ENCODE measurements around the gene TBC1D22A. TPM values are rescaled to one million over a fixed set of nuclear protein-coding genes. Genes with fewer than 3 reads are reported as not detected.

Gene TBC1D22A
- total RNA-seq, 2 experiments from 2014 or later = 22.3 to 43.9 TPM

DNA sequence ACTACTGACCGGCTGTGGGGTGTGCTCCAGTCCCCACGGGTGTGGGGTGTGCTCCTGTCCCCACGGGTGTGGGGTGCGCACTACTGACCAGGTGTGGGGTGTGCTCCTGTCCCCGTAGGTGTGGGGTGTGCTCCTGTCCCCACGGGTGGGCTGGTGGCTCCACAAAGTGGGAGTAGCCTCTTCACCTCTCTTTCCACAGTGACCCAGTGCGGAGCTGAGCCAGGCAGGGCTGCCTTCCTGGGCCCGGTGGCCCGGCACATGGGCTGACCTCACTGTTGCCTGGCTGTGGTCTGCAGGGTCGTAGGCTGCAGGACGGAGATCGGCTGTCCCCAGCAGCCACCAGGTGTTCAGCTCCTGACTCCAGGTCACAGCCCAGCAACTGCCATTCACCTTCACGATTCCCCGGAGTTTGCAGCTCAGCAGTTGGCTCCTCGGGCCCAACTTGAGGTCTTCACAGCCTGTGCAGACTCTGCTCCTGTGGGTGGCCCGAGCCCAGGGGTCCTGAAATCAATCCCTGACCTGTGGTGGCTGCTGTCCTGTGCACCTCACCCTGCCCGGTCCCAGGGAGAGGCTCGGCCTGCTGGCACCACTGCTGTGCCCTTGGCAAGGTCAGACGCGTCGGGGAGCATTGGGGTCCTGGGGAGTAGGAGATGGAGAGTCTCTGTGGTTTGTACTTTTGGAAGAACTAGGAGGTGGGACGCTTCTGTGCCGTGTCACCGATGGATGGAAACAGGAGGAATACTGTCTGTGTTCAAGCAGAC, 414.3 kb downstream of the TBC1D22A start:
- BruUV-seq (replicated peaks) = no TSS peak
- H3K4me3 ChIP-seq (ENCODE audit: low read depth, low read length, poor library complexity, severe bottlenecking) = no peak overlapping the region
- intact Hi-C loops (cut with micrococcal nuclease; ENCODE audit: unreplicated experiment) = no loop called here
- H3K9me3 ChIP-seq (ENCODE audit: low read length) = no peaks in the 10 kb centered on the region
- H3K79me2 ChIP-seq (ENCODE audit: insufficient read depth, low read depth, low read length) = no peaks in the 10 kb centered on the region
- H3K27ac ChIP-seq (ENCODE audit: low read depth, low read length, poor library complexity, severe bottlenecking) = no peak overlapping the region
- TF ChIP-seq, protein P1, sequence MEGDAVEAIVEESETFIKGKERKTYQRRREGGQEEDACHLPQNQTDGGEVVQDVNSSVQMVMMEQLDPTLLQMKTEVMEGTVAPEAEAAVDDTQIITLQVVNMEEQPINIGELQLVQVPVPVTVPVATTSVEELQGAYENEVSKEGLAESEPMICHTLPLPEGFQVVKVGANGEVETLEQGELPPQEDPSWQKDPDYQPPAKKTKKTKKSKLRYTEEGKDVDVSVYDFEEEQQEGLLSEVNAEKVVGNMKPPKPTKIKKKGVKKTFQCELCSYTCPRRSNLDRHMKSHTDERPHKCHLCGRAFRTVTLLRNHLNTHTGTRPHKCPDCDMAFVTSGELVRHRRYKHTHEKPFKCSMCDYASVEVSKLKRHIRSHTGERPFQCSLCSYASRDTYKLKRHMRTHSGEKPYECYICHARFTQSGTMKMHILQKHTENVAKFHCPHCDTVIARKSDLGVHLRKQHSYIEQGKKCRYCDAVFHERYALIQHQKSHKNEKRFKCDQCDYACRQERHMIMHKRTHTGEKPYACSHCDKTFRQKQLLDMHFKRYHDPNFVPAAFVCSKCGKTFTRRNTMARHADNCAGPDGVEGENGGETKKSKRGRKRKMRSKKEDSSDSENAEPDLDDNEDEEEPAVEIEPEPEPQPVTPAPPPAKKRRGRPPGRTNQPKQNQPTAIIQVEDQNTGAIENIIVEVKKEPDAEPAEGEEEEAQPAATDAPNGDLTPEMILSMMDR (conservative IDR thresholded peaks at IDR 0.05; ENCODE audit: low read length) = no peak
- TF ChIP-seq EZH2phosphoT487 (IDR thresholded peaks at IDR 0.05; ENCODE audit: borderline replicate concordance, low read depth, low read length) = no peak
- ChIA-PET POLR2A (no interaction called here), CTCF (ENCODE audit: unreplicated experiment) (no interaction called here)
- DNase-seq (ENCODE audit: low spot score) = no peak
- H3K4me1 ChIP-seq (ENCODE audit: insufficient read depth, low read length, poor library complexity, severe bottlenecking) = no peaks in the 10 kb centered on the region
- no peaks in the 10 kb centered on the region for H3K9me2 ChIP-seq (ENCODE audit: insufficient read depth, low read length)
- H2AFZ ChIP-seq (ENCODE audit: low read length) = no peak overlapping the region
- H3K4me2 ChIP-seq (ENCODE audit: low read length) = no peak overlapping the region
- H3K36me3 ChIP-seq (ENCODE audit: insufficient read depth, low read length) = no peaks in the 10 kb centered on the region
- H4K20me1 ChIP-seq (ENCODE audit: insufficient read depth, low read length) = no peaks in the 10 kb centered on the region

DNA sequence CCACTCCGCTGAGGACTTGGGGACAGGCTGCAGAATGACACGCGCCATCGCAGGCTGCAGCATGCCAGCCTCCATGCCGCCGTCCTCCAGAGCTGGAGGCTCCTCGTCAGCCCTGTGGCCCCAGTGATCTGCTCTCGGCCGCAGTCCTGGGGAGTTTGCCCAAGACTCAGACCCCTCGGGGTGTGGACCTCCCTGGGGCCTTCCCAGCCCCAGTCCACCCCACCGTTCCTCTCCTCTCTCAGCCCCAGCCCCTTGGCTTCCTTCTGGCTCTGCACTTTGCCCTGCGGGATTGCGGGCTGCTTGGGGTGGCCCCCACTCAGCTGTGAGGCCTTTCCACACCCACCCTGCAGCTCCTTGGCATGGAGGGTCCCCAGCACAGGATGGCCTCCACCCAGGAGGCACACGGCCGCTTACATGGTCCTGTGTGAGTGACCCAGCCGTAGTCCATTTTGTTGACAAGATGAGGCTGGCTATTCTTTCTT, 414.9 kb downstream of the TBC1D22A start:
- H3K9me3 ChIP-seq (ENCODE audit: low read length) = no peaks in the 10 kb centered on the region
- H3K27ac ChIP-seq (ENCODE audit: low read depth, low read length, poor library complexity, severe bottlenecking) = no peak overlapping the region
- no peak overlapping the region for H2AFZ ChIP-seq (ENCODE audit: low read length)
- no peak overlapping the region for H3K4me3 ChIP-seq (ENCODE audit: low read depth, low read length, poor library complexity, severe bottlenecking)
- no peaks in the 10 kb centered on the region for H3K9me2 ChIP-seq (ENCODE audit: insufficient read depth, low read length)
- no peaks in the 10 kb centered on the region for H4K20me1 ChIP-seq (ENCODE audit: insufficient read depth, low read length)
- no peaks in the 10 kb centered on the region for H3K4me1 ChIP-seq (ENCODE audit: insufficient read depth, low read length, poor library complexity, severe bottlenecking)
- H3K4me2 ChIP-seq (ENCODE audit: low read length) = no peak overlapping the region
- ChIA-PET CTCF (ENCODE audit: unreplicated experiment) (no interaction called here), POLR2A (no interaction called here)
- BruUV-seq (replicated peaks) = no TSS peak
- no peaks in the 10 kb centered on the region for H3K36me3 ChIP-seq (ENCODE audit: insufficient read depth, low read length)
- intact Hi-C loops (cut with micrococcal nuclease; ENCODE audit: unreplicated experiment) = no loop called here
- TF ChIP-seq, protein P1 (conservative IDR thresholded peaks at IDR 0.05; ENCODE audit: low read length) = no peak
- no peak for TF ChIP-seq EZH2phosphoT487 (IDR thresholded peaks at IDR 0.05; ENCODE audit: borderline replicate concordance, low read depth, low read length)
- H3K79me2 ChIP-seq (ENCODE audit: insufficient read depth, low read depth, low read length) = no peaks in the 10 kb centered on the region
- DNase-seq (ENCODE audit: low spot score) = no peak

DNA sequence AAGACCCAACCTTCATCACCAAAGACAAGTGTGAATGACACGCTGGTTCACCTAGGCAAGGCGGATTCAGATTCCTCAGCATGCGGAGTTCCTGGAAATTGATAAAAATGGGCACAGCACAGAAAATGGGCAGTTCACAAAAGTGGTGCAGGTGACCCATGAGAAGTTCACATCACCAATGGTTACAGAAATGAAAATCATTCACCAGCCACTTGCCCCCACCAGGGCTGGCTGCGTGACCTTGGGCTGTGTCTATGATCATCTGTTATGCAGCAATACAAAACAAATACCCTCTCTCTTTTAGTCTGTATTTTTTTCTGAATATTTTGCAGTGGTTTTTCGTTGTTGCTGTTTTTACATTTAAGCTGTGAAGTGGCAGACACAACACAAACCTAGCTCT, 415.9 kb downstream of the TBC1D22A start:
- POLR2A ChIA-PET = no interaction called here

More for the DNA sequence above, 415.9 kb downstream of the TBC1D22A start:
- BruUV-seq (replicated peaks) = no TSS peak
- TF ChIP-seq, protein P1 (conservative IDR thresholded peaks at IDR 0.05; ENCODE audit: low read length) = no peak
- no peak for TF ChIP-seq EZH2phosphoT487 (IDR thresholded peaks at IDR 0.05; ENCODE audit: borderline replicate concordance, low read depth, low read length)
- no peaks in the 10 kb centered on the region for H3K36me3 ChIP-seq (ENCODE audit: insufficient read depth, low read length)
- H3K9me2 ChIP-seq (ENCODE audit: insufficient read depth, low read length) = no peaks in the 10 kb centered on the region
- H3K4me3 ChIP-seq (ENCODE audit: low read depth, low read length, poor library complexity, severe bottlenecking) = no peak overlapping the region
- CTCF ChIA-PET (ENCODE audit: unreplicated experiment) = no interaction called here
- no peaks in the 10 kb centered on the region for H4K20me1 ChIP-seq (ENCODE audit: insufficient read depth, low read length)
- no peak overlapping the region for H2AFZ ChIP-seq (ENCODE audit: low read length)
- H3K79me2 ChIP-seq (ENCODE audit: insufficient read depth, low read depth, low read length) = no peaks in the 10 kb centered on the region
- no peaks in the 10 kb centered on the region for H3K9me3 ChIP-seq (ENCODE audit: low read length)
- no peaks in the 10 kb centered on the region for H3K4me1 ChIP-seq (ENCODE audit: insufficient read depth, low read length, poor library complexity, severe bottlenecking)
- intact Hi-C loops (cut with micrococcal nuclease; ENCODE audit: unreplicated experiment) = no loop called here
- no peak overlapping the region for H3K4me2 ChIP-seq (ENCODE audit: low read length)
- no peak overlapping the region for H3K27ac ChIP-seq (ENCODE audit: low read depth, low read length, poor library complexity, severe bottlenecking)
- DNase-seq (ENCODE audit: low spot score) = no peak

Data from OCI-LY7 (cell line).